ENCODE data around the gene FOXC1.
A peak's percentile ranks its signal among the peaks of the same experiment; 100 is the strongest.

Gene FOXC1

DNA sequence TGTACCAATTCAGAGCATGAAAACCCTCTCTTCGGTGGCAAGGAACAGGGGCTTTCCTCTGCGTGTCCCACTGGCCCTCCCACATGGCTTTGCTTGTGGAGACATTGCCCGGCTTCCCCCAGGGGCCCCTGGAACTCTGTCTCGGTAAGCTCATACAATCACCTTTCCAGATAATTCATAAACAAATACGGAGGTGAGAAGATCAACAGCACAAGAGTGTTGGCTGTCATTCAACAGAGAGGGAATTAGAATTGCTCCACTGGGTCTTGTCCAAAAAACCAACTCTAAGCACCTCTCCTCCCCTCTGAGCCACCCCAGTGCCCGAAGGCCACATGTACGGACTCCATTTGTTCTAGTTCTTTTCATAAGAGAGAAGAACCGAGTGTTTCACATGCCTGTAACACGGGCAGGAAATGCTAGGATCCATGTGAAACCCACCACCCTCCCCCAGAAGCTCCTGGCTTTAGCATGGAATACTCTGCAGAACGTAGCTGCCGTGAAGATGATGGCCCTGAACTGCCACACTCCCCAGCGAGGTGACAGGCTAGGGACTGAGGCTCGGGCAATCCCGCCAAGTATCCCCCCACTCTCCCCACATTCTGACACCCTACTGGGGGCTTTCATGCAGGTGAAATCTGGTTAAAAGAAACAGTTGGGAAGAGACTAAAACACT, 24.6 kb upstream of the FOXC1 start:
- no peak for DNase-seq (ENCODE audit: low spot score)

DNA sequence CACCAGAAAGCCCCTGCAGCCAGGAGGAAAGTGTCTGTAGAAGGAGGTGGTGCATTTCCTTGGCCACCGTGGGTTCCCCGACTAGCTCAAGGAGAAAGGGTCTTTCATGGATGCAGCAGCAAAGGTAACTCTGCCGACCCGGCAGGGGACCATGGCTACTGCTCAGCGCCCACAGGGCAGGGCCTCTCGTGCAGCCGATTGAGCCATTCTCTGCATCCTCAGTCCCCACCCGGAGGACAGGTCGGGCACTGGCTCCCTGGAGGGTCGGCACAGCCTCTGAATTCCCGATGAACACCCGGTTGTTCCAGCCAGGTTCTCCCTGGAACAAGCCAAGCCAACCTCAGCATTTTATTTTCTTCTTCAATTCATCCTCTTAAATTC, 24.1 kb upstream of the FOXC1 start:
- no peak for DNase-seq (ENCODE audit: low spot score)

DNA sequence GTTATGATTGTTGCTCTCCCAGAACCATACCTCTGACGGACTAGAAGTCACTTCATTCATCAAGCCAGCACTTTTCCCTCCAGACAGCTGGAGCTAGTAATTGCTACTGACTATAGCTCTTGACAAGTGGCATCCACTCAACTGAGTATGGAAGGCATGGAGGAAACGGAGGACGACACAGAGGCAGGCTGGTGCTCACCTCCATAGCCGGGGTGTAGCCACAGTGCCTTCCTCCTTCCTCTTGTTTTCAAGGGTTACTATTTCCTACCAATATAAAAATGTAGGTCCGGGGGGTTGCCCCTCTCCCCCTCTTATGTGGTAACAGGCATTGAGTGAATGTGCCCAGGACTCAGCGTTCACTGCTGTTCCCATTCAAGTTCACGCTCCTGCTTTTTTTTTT, 23.5 kb upstream of the FOXC1 start:
- no peak for DNase-seq (ENCODE audit: low spot score)

GRCh38 chr6:1586861-1587450, 22.8 kb upstream of the FOXC1 start:
- DNase-seq (ENCODE audit: low spot score): no peak

- DNase-seq (ENCODE audit: low spot score): no peak
These were observed 22.2 kb upstream of the FOXC1 start for GRCh38 chr6:1587546-1587945.

GRCh38 chr6:1587977-1588376, 21.7 kb upstream of the FOXC1 start:
- no peak for DNase-seq (ENCODE audit: low spot score)

DNA sequence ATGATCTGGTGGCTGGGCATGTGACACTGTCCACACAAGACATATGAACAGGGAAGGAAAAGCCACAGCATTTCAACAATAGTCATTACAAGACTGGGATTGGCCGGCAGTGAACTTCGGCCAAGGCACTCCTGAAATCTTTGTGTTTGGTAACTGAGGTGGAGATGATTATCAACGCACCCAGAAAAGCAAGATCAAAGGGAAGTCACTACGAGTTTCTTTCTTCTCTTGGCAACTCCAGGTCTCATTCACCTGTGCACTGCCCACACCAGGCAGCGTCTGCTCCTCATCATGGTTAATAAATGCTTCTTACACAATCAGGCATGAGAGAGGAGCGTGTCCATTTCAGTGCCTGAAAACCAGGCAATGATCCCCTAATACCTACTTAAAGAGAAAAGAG, 20.5 kb upstream of the FOXC1 start:
- DNase-seq (ENCODE audit: low spot score): no peak

DNA sequence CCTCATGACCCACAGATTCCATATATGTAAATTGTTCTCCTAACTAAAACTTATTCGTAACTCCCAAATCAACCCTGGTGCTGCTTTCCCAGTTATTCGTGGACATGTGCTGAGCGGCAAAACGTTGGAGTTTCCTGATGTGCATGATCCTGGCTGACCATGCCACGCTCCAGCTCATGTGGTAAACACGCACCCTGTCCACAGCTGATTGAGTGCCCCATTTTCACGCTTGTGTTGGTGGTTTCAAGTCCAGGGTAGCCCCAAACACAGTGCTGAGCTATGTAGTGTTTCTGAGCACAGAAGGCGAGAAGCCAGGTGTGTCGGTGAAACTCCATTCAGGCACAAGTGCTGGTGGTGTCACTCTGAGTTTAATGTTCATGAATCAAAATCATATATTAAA, 19.1 kb upstream of the FOXC1 start:
- no peak for DNase-seq (ENCODE audit: low spot score)

DNA sequence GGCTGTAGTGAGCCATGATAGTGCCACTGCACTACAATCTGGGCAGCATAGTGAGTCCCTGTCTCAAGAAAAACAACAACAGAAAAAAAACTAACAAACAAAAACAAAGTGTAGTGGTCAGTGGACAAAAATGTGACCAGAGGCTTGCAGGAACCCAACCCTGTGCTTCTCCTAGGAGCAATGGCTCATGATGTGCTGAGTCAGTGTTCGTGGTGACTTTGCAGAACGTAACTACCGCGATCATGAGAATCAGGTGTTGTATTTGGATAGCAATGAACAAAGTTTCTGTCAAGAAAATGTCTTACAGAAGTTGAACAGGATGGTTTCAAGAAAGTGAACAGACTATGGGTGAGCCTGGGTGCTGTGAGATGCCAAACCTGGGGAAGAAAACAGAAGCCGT, 18.5 kb upstream of the FOXC1 start:
- DNase-seq (ENCODE audit: low spot score): no peak

- DNase-seq (ENCODE audit: low spot score): no peak
These were observed 17.8 kb upstream of the FOXC1 start for GRCh38 chr6:1591926-1592325.

DNA sequence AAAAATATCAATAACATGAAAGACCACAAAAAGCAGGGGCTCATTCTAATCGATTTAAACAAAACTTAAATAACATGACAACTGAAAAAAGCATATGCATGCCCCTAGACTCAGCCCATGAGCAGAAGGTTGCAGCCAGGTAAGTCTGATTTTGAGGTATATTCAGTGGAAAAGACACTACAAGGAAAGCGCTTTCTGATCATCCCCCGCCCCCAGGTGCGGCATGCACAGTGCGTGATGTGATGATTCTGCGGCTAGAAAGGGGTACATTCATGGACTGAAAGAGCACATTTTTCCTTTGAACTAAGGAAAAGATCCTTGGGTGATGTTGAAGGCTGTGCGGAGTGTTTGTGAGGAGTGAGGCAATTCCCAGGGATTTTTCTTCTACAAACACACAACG, 16.9 kb upstream of the FOXC1 start:
- DNase-seq (ENCODE audit: low spot score): no peak

DNA sequence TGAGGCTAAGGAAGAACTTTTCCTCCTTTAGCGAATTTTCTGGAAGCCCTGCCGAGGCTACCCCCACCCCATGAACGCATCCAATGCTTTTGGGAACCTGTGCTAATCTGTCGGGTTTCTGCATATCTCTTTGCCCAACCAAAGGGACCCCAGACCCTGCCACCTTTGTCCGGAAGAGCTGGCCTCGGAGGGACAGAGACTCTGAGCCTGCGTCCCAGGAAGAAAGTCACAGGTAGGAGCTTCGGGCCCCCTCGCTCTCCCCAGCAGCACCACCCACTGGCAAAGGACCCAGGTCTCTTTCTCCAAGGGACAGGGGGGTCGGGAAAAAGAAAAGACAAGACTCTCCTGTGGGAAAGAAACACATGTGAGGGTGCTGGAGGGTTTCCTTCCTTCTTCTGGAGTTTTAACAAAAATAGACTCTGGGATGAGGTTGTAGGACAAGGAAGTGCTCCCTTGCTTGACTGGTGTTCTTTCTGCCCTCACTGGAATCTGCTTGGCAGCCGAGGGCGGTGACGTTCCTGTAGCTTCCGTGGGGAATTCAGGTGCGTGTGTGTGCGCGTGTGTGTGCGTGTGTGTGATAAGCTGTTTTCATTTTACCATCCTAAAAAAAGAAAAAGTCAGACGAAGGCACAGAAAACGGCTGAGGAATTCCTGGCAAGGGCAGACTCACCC, 16.3 kb upstream of the FOXC1 start:
- no peak for DNase-seq (ENCODE audit: low spot score)

- DNase-seq (ENCODE audit: low spot score): no peak
These were observed 15.8 kb upstream of the FOXC1 start for GRCh38 chr6:1593958-1594314.

- DNase-seq (ENCODE audit: low spot score): no peak
These were observed 15.1 kb upstream of the FOXC1 start for GRCh38 chr6:1594445-1595200.

- no peak for DNase-seq (ENCODE audit: low spot score)
These were observed 14.2 kb upstream of the FOXC1 start for GRCh38 chr6:1595271-1596087.

DNA sequence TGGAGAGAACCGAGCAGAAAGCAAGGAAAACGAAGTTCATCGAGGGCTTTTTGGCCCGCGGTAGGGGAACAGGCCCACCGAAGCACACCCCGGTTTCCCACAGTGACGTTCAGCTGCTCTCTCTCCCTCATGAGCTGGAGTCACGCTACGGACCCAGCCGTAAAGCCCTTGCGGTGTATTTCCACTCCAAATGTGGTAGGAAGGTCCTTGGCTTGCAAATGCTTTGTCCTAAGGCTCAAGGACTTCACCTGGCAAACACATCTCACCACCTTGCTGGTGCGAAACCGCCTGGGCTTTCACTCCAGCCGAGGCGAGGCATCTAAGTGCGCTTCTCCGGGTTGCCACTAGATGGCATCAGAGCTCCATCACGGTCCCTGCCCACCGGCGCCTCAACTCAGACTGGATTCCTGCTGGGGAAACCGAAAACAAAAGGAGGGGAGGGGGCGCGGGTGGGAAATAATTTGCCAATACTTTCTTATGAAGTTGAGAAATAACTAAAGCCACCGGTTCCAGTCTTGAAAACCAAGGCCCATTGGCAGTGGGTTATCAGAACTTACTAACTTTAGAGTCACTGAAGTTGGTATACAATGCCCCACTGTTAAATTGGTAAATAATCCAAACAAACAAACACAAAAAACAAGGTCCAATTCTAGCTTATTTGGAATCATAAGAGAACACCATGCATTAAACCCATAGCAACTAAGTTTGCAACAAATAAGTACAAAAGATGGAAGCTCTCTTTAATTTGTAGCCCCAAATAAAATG, 13.4 kb upstream of the FOXC1 start:
- peak; percentile 85 for DNase-seq (ENCODE audit: low spot score)

DNA sequence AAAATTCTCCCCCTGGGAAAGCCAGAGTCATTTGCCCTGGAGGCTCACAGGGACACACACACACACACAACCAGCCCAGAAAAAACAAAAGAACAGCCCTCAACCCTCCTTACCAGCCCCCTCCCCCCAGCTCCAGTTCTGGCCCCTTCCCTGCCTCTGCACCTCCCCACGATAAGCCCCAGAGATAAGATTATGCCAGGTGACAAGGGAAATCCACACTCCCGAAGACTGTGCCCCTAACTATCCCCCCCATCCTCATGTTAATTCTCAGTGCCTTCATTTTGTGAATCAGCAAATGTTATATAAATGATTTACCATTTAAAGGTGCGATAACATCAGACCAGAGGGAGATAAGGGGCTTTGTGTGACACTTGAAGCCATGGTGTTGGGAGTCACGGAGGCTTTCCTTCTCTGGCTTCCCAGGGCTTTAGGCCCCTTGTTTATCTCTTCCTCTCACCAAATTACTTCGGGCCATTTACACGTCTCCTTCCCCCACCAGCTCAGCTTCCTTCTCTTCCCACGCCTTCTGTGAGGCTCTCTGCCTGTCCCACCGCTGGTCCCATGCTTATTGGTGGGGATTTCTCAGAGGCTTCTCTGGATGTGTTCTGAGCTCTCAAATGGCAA, 12.5 kb upstream of the FOXC1 start:
- no peak for DNase-seq (ENCODE audit: low spot score)

GRCh38 chr6:1597924-1598323, 11.8 kb upstream of the FOXC1 start:
- no peak for DNase-seq (ENCODE audit: low spot score)

GRCh38 chr6:1598433-1598832, 11.3 kb upstream of the FOXC1 start:
- no peak for DNase-seq (ENCODE audit: low spot score)

GRCh38 chr6:1598886-1599285, 10.8 kb upstream of the FOXC1 start:
- no peak for DNase-seq (ENCODE audit: low spot score)

- DNase-seq (ENCODE audit: low spot score): no peak
These were observed 10.2 kb upstream of the FOXC1 start for GRCh38 chr6:1599469-1599868.
